ENCODE results near the gene SH3RF3. TPM values are rescaled to one million over a fixed set of nuclear protein-coding genes. Genes with fewer than 3 reads are reported as not detected.

Gene SH3RF3
- total RNA-seq, 4 donors from 2014 or later, result 2.2 to 6.1 (median 4.2) TPM

GRCh38 chr2:109287838-109288237 lies 158.8 kb downstream of the SH3RF3 start:
- Histone ChIP-seq H3K4me1 (peaks cover 15% of the 10 kb centered on the region), H3K36me3 (no peaks in the 10 kb centered on the region), H3K27me3 (no peaks in the 10 kb centered on the region), H3K27ac (no peak overlapping the region), H3K4me3 (no peak overlapping the region), H3K9me3 (no peaks in the 10 kb centered on the region)
- 97% methylated on average over 2 of the region's 2 CpGs for WGBS
- no peak for TF ChIP-seq CTCF (IDR thresholded peaks at IDR 0.05)
- no peak for TF ChIP-seq POLR2A (IDR thresholded peaks at IDR 0.05)
- TF ChIP-seq POLR2AphosphoS5 (IDR thresholded peaks at IDR 0.05), result no peak
- TF ChIP-seq EP300 (IDR thresholded peaks at IDR 0.05), result no peak
- no peak for DNase-seq (ENCODE audit: low spot score in 2 of 2)

- Histone ChIP-seq H3K9me3 (no peaks in the 10 kb centered on the region), H3K4me3 (no peak overlapping the region), H3K27me3 (no peaks in the 10 kb centered on the region), H3K36me3 (no peaks in the 10 kb centered on the region), H3K4me1 (peaks cover 15% of the 10 kb centered on the region), H3K27ac (no peak overlapping the region)
- WGBS, result 71% methylated on average over 8 of the region's 8 CpGs
- TF ChIP-seq CTCF (IDR thresholded peaks at IDR 0.05) (no peak), EP300 (IDR thresholded peaks at IDR 0.05) (no peak), POLR2A (IDR thresholded peaks at IDR 0.05) (no peak), POLR2AphosphoS5 (IDR thresholded peaks at IDR 0.05) (no peak)
- no peak for DNase-seq (ENCODE audit: low spot score in 2 of 2)
Observed at GRCh38 chr2:109288544-109289368, 159.8 kb downstream of the SH3RF3 start.

DNA sequence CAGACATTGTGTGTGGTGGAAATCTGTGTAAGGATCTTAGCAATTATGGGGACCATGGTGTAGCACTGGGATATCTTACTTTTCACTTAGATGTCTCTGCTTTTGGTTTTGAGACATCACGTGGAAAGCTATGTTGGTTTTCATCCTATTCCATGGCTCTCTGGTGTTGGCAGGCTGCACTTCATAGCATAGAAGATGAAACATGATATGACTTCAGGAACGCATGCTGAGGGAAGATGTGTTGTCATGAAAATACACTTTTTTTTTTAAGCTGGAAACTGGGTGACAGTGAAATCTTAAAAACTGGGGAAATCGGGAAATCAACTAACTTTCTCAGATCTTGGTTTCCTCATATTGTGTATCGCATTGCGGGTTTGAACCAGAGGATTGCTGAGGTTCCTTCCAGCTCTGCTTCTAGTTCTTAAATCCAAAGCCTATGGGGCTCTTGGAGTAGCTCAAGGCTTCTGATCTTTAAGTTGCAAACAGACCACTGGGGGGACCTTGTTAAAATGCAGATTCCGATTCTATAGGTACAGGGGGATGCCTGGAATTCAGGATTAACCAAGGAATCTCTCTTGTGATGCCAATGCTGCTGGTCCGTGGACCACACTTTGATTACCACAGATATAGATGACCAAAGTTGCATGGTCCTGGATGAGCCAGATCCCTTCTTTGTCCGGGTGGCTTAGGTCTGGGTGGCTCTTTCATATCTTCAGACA lies 160.7 kb downstream of the SH3RF3 start:
- no peaks in the 10 kb centered on the region for H3K36me3 ChIP-seq
- no peaks in the 10 kb centered on the region for H3K9me3 ChIP-seq
- WGBS, result 92% methylated on average over 8 of the region's 8 CpGs
- H3K27ac ChIP-seq, result no peak overlapping the region
- peaks cover 9% of the 10 kb centered on the region for H3K4me1 ChIP-seq
- DNase-seq (ENCODE audit: low spot score in 2 of 2), result no peak
- TF ChIP-seq CTCF (IDR thresholded peaks at IDR 0.05), result no peak
- no peak for TF ChIP-seq POLR2A (IDR thresholded peaks at IDR 0.05)
- no peak for TF ChIP-seq POLR2AphosphoS5 (IDR thresholded peaks at IDR 0.05)
- TF ChIP-seq EP300 (IDR thresholded peaks at IDR 0.05), result no peak
- no peak overlapping the region for H3K4me3 ChIP-seq
- no peaks in the 10 kb centered on the region for H3K27me3 ChIP-seq

DNA sequence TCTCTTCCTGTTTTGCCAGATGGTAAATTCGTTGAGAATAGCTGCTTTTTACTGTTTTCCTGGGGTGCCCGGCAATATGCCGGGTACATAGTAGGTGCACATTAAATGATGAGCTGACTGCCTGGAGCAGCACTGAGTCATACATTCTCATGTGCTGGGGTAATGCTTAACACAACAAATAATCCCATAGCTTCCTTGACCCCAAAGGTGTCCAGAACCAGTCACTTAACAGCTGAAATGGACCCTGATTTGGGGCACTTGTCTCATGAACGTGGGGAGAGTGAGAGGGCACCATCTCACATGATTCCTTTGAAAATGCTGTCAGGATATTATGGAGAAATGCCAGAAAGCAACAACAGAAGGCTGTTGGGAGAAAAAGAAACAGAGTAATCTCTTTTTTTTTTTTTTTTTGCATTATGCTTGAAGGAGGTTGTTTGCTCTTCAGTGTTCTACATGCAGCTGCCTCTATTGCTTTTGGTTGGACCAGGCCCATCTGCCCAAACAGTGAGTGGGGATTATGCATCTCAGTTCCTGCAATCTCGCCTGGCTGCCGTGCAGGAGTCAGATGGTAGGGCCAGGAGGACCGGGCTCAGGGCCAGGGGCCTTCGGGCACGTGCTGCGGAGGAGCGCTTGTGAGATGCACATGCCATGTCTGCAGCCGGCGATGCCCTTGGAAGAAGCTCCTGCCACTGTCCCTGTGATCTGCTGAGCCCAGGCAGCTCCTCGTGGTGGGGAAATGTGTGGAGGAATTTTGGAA lies 162.1 kb downstream of the SH3RF3 start:
- Histone ChIP-seq H3K27me3 (no peaks in the 10 kb centered on the region), H3K4me3 (no peak overlapping the region), H3K27ac (no peak overlapping the region), H3K36me3 (no peaks in the 10 kb centered on the region), H3K9me3 (no peaks in the 10 kb centered on the region), H3K4me1 (no peaks in the 10 kb centered on the region)
- WGBS, result 52% methylated on average over 14 of the region's 14 CpGs
- TF ChIP-seq CTCF (IDR thresholded peaks at IDR 0.05), result no peak
- TF ChIP-seq EP300 (IDR thresholded peaks at IDR 0.05), result no peak
- TF ChIP-seq POLR2A (IDR thresholded peaks at IDR 0.05), result no peak
- no peak for TF ChIP-seq POLR2AphosphoS5 (IDR thresholded peaks at IDR 0.05)
- DNase-seq (ENCODE audit: low spot score in 2 of 2), result no peak
